IPS-20b (cell line): ENCODE data around the gene SBNO2.

Experiments used
- H3K27ac ChIP-seq: one replicate; pipeline ENCODE4 v1.5.1; 2013; ENCODE audit warnings: low read length
- H3K27me3 ChIP-seq: 2 replicates; pipeline ENCODE4 v1.6.1; 2013; ENCODE audit warnings: mild to moderate bottlenecking, low read length, inconsistent platforms; ENCODE audit not compliant: insufficient read depth
- H3K36me3 ChIP-seq: 2 replicates; pipeline ENCODE4 v1.6.1; 2013; ENCODE audit warnings: low read depth, mild to moderate bottlenecking, inconsistent platforms, low read length, moderate library complexity; ENCODE audit not compliant: insufficient read depth
- H3K4me1 ChIP-seq: 2 replicates; pipeline ENCODE4 v1.6.1; 2013; ENCODE audit warnings: mild to moderate bottlenecking, control low read depth, inconsistent platforms, low read length, moderate library complexity; ENCODE audit not compliant: insufficient read depth
- H3K4me3 ChIP-seq: 2 replicates; pipeline ENCODE4 v1.5.1; 2013; ENCODE audit warnings: mild to moderate bottlenecking, low read length, inconsistent platforms
- H3K9ac ChIP-seq: 2 replicates; pipeline ENCODE4 v1.6.1; 2013; ENCODE audit warnings: low read depth, mild to moderate bottlenecking, inconsistent platforms, low read length, moderate library complexity
- H3K9me3 ChIP-seq: 2 replicates; pipeline ENCODE4 v1.6.1; 2013; ENCODE audit warnings: mild to moderate bottlenecking, low read depth, low read length, inconsistent platforms; ENCODE audit not compliant: insufficient read depth

The SBNO2 gene

GRCh38 chr19:1123885-1124677, 50.0 kb downstream of the SBNO2 start:
- H3K4me1 ChIP-seq = no peaks in the 10 kb centered on the region
- no peak overlapping the region for H3K27ac ChIP-seq
- H3K36me3 ChIP-seq = peaks cover 24% of the 10 kb centered on the region

GRCh38 chr19:1123381-1123780, 50.7 kb downstream of the SBNO2 start:
- Histone ChIP-seq H3K9ac (no peak overlapping the region), H3K36me3 (peaks cover 31% of the 10 kb centered on the region), H3K4me1 (no peaks in the 10 kb centered on the region), H3K27me3 (no peaks in the 10 kb centered on the region), H3K4me3 (no peak overlapping the region), H3K9me3 (no peaks in the 10 kb centered on the region), H3K27ac (no peak overlapping the region)

More at GRCh38 chr19:1123885-1124677, 50.0 kb downstream of the SBNO2 start:
- Histone ChIP-seq H3K4me3 (no peak overlapping the region), H3K9ac (no peak overlapping the region), H3K9me3 (no peaks in the 10 kb centered on the region), H3K27me3 (no peaks in the 10 kb centered on the region)

DNA sequence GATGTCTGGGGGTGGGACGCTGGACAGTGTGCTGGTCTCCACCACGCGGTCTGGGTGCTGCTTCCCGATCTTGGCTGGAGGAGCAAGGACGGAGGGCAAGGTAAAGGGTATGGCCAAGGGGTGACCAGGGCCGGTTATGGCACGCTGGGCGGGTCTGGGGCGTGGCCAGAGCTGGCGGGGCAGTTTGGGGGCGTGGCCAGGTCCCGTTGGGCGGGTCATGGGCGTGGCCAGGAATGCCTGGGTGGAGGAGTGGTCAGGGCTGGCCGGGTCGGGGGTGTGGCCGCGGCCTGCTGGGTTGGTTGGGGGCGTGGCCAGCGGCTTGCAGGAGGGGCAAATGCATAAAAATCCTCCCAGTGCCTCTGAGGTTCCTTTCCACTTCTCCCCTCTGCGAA, 51.1 kb downstream of the SBNO2 start:
- H3K27ac ChIP-seq = no peak overlapping the region
- H3K9ac ChIP-seq = no peak overlapping the region
- H3K4me3 ChIP-seq = no peak overlapping the region
- H3K4me1 ChIP-seq = no peaks in the 10 kb centered on the region
- H3K27me3 ChIP-seq = no peaks in the 10 kb centered on the region
- peaks cover 32% of the 10 kb centered on the region for H3K36me3 ChIP-seq
- no peaks in the 10 kb centered on the region for H3K9me3 ChIP-seq

DNA sequence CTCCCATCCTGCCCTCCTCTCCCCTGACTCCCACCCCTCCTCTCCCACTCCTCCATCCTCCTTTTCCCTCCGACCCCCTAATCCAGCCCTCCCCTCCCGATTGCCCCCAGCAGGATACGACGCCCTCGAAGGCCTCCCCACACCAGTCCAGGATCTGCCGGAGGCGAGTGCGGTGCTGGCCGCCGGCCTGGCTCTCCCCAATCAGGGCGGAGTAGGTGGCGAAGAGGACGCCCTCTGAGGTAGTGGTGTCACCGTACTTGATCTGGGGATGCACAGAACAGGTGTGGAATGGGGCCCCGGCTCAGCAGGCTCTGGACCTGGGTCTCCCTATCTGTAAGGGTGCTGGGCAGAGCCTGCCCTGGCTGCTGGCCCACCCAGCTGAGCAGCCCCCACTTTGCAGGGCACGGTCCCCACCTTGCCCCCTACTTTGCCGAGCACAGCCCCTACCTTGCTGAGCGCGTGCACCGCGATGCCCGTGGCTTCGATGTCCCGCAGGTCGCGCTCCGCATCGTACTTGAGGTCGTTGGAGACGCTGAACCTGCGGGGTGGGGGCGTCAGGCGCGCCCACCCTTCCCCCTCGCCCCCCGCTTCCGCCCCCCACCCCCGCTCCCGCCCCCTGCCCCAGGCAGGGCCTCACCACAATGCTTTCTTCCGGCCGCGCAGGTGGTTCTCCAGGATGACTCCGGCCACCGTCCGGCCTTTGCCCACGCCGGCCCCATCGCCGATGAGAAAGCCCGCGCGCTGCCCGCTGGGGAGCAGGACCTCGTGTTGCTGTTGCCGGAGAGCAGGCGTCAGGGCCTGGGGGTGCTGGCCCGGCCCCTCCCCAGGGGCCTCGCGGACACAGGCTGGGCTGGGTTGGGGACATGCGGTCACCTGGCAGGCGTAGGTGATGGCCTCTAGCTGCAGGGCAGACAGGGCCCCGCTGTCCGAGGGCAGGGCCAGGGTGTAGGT, 51.8 kb downstream of the SBNO2 start:
- Histone ChIP-seq H3K9ac (no peak overlapping the region), H3K27ac (no peak overlapping the region), H3K27me3 (no peaks in the 10 kb centered on the region), H3K36me3 (peaks cover 36% of the 10 kb centered on the region), H3K4me1 (no peaks in the 10 kb centered on the region), H3K4me3 (no peak overlapping the region), H3K9me3 (no peaks in the 10 kb centered on the region)

DNA sequence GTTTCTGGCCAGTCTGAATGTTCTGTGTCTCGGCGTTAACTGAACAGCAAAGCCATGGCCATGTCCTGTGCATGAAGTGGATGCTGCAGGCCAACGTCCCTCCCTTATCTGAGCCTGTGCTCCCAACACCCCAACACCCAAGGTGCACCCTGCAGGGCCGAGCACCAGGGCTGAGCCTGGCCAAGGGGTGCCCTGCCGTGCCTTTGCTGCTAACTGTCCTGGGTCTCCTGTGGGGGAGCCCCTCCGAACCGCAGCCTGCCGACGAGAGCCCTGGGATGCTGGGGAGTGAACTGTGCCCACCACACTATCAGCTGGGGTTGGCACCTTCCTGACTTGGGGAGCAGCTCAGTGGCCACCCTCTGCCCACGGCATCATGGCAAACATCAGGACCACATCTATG, 52.7 kb downstream of the SBNO2 start:
- H3K9me3 ChIP-seq = no peaks in the 10 kb centered on the region
- no peaks in the 10 kb centered on the region for H3K27me3 ChIP-seq
- H3K4me1 ChIP-seq = no peaks in the 10 kb centered on the region
- peaks cover 43% of the 10 kb centered on the region for H3K36me3 ChIP-seq
- H3K4me3 ChIP-seq = no peak overlapping the region
- no peak overlapping the region for H3K9ac ChIP-seq
- H3K27ac ChIP-seq = no peak overlapping the region

DNA sequence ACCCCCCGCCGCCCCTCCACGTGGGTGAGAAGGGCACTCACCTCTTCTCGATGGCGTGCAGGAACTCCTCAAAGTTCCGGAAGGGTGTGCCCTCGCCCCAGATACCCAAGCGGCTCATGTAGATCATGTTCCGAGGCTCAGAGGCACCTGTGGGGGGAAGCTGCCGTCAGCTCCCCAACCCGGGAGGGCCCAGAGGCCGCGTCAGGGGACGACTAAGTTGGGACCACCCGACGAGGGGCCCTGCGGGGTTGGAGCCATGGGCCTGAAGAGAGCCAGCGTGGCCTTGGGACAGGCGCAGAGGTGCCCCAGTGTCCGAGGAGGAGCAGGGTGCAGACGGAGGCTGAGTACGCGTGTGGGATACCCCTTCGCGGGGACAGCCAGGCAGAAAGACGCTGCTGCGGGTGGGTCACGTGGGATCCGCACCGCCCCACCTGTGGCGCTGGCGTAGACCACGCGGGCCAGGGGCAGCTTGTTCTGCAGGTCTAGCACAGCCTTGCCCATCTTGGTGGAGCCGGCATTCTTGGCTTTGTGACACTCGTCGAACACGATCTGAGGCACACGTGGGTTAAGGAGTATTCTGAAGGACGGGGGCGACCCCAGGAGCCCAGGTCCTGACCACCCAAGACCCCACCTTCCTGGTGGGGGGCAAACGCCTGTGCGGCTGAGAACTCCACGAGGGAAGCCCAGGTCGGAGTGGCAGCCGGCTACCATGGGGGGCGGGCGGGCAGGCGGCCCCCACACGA, 54.4 kb downstream of the SBNO2 start:
- no peaks in the 10 kb centered on the region for H3K4me1 ChIP-seq
- H3K27me3 ChIP-seq = no peaks in the 10 kb centered on the region
- H3K27ac ChIP-seq = no peak overlapping the region
- H3K36me3 ChIP-seq = peaks cover 45% of the 10 kb centered on the region
- H3K4me3 ChIP-seq = no peak overlapping the region
- no peaks in the 10 kb centered on the region for H3K9me3 ChIP-seq
- no peak overlapping the region for H3K9ac ChIP-seq

DNA sequence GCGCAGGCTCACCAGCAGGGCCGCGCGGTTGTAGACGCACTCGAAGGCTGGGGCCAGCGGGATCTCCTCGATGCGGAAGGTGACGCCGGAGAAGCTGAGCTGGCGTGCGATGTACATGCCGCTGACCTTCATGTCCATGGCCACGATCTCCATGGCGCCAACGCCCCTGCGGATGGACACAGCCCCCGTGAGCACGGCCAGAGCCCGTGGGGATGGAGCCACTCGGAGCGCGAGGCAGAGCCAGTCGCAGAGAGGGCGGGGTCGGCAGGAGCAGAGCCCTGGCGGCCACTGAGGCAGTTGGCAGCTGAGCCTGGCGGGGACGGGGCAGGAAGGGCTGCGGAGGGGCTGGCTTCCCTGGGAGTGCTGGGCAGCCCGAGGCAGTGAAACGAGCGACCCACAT, 55.1 kb downstream of the SBNO2 start:
- H3K4me1 ChIP-seq = no peaks in the 10 kb centered on the region
- no peak overlapping the region for H3K27ac ChIP-seq
- H3K36me3 ChIP-seq = peaks cover 45% of the 10 kb centered on the region

GRCh38 chr19:1117654-1118053, 56.4 kb downstream of the SBNO2 start:
- H3K36me3 ChIP-seq = peaks cover 43% of the 10 kb centered on the region
- no peak overlapping the region for H3K4me3 ChIP-seq
- no peak overlapping the region for H3K9ac ChIP-seq
- H3K9me3 ChIP-seq = no peaks in the 10 kb centered on the region
- no peaks in the 10 kb centered on the region for H3K4me1 ChIP-seq
- no peaks in the 10 kb centered on the region for H3K27me3 ChIP-seq
- H3K27ac ChIP-seq = no peak overlapping the region

More for the DNA sequence above, 55.1 kb downstream of the SBNO2 start:
- no peaks in the 10 kb centered on the region for H3K9me3 ChIP-seq
- H3K4me3 ChIP-seq = no peak overlapping the region
- no peak overlapping the region for H3K9ac ChIP-seq
- H3K27me3 ChIP-seq = no peaks in the 10 kb centered on the region

DNA sequence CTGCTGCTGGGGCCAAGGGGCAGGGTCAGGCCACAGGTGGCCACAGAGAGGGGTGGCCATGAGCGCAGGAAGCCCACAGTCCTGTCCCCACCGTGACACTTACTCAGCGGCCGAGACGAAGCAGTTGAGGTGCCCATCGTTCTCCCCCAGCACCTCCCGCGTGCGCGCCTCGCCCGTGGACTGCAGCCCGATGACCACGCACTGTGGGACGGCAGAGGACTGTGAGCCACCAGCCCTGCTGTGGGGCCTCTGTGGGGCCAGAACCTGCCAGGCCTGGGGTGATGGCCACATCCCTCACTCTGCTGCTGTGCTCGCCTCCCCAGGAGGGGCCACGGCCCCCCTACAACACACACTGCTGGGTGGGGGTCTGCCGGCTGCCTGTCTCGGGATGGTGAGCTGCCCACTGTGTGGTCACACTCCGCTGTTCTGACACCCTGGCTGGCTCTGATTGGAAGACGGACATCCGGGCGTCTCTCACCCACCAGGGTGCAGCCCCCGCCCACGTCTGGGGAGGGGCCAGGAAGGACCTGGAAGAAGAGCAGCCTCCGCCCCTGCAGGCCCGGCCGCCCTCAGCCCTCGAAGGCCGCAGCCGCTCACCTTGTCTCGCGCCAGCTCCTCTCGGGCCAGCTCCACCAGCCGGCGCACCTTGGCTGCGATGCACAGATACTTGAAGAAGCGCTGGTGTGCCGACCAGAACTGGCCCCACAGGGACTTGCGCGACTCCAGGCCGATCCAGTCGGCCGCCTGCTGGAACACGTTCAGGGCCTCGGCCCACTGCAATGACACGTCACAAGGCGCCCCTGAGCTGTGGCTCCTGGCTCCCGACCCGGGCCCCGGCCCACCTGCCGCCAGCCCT, 57.1 kb downstream of the SBNO2 start:
- Histone ChIP-seq H3K9me3 (no peaks in the 10 kb centered on the region), H3K4me1 (no peaks in the 10 kb centered on the region), H3K36me3 (peaks cover 42% of the 10 kb centered on the region), H3K9ac (no peak overlapping the region), H3K27ac (no peak overlapping the region), H3K27me3 (no peaks in the 10 kb centered on the region), H3K4me3 (no peak overlapping the region)

GRCh38 chr19:1115646-1116420, 58.2 kb downstream of the SBNO2 start:
- Histone ChIP-seq H3K9me3 (no peaks in the 10 kb centered on the region), H3K27ac (no peak overlapping the region), H3K4me3 (no peak overlapping the region), H3K36me3 (peaks cover 34% of the 10 kb centered on the region), H3K27me3 (no peaks in the 10 kb centered on the region), H3K4me1 (no peaks in the 10 kb centered on the region), H3K9ac (no peak overlapping the region)
